IPS-20b (cell line): ENCODE measurements around the gene LNX2.

Experiments used
- H3K27ac ChIP-seq: one replicate; pipeline ENCODE4 v1.5.1; 2013; ENCODE audit warnings: low read length
- H3K27me3 ChIP-seq: 2 replicates; pipeline ENCODE4 v1.6.1; 2013; ENCODE audit warnings: mild to moderate bottlenecking, low read length, inconsistent platforms; ENCODE audit not compliant: insufficient read depth
- H3K36me3 ChIP-seq: 2 replicates; pipeline ENCODE4 v1.6.1; 2013; ENCODE audit warnings: low read depth, mild to moderate bottlenecking, inconsistent platforms, low read length, moderate library complexity; ENCODE audit not compliant: insufficient read depth
- H3K4me1 ChIP-seq: 2 replicates; pipeline ENCODE4 v1.6.1; 2013; ENCODE audit warnings: mild to moderate bottlenecking, control low read depth, inconsistent platforms, low read length, moderate library complexity; ENCODE audit not compliant: insufficient read depth
- H3K4me3 ChIP-seq: 2 replicates; pipeline ENCODE4 v1.5.1; 2013; ENCODE audit warnings: mild to moderate bottlenecking, low read length, inconsistent platforms
- H3K9ac ChIP-seq: 2 replicates; pipeline ENCODE4 v1.6.1; 2013; ENCODE audit warnings: low read depth, mild to moderate bottlenecking, inconsistent platforms, low read length, moderate library complexity
- H3K9me3 ChIP-seq: 2 replicates; pipeline ENCODE4 v1.6.1; 2013; ENCODE audit warnings: mild to moderate bottlenecking, low read depth, low read length, inconsistent platforms; ENCODE audit not compliant: insufficient read depth

LNX2 gene

DNA sequence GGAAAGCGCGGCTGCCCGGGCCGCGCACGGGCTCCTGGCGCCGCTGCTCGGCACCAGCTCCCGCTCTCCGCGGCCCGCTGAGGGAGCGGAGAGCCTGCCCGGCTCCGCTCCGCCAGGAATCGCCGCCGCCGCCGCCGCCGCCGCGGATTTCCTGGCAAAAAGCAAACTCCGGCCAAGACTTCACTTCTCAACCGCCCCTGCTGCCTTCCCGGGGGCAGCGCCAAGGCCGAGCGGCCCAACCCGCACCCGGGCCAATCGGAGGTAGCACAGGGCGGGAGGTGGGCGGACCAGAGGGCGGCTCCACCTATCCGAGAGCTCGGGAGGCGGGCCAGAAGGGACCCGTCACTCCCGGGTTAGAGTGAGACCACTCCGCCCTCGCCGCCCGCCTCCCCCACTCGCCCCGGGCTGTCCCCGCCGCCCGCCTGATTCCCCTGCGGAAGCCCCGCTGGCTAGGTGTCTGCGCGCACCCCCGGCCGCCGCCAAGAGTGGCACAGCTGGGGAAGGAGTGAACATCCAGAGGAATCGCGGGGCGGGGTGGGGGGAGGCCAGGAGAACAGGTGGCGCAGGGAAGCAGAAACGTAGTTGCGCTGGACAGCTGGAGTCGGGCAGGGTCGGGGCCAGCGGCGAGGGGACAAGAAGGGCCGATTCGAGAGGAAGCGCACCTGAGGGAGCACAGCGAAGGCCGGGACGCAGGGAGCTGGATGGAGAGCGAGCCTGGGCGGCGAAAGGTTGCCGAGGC lies at the start of gene LNX2:
LNX2 (minus strand) TSS at position 153 of the 739 bp plus-strand sequence. CDS start 38,826 bp downstream, outside the sequence.
- peaks cover 8% of the 10 kb centered on the region; the same call in 1 of the 2 replicates for H3K27me3 ChIP-seq
- peak within 1 kb of the TSS; percentile 95 for H3K4me3 ChIP-seq
- peaks cover 28% of the 10 kb centered on the region for H3K36me3 ChIP-seq
- H3K27ac ChIP-seq = peak within 1 kb of the TSS; percentile 94
- H3K4me1 ChIP-seq = peaks cover 24% of the 10 kb centered on the region
- H3K9ac ChIP-seq = peak within 1 kb of the TSS; percentile 94
- no peaks in the 10 kb centered on the region for H3K9me3 ChIP-seq

GRCh38 chr13:27667946-27668345 lies 47.6 kb upstream of the LNX2 start:
- Histone ChIP-seq H3K36me3 (peaks cover 8% of the 10 kb centered on the region; the same call in 1 of the 2 replicates), H3K4me1 (no peaks in the 10 kb centered on the region)

DNA sequence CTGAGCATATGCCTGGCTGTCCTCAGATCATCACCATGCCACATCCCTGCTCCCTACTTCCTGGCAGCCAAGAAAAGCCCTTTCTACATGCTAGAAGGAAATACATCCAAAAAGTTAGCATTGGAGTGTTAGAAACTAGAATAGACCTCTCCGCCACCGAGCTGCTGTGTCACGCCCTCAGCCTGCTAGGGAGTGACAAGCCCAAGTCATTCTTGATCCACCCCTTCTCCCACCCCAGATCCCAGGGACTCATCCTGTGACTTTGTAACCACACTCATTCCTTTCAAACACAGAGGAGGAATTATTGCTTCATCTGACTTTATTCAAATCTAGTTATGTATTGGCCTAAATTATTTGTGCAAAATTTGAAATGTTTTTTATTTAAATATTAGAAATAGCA lies 46.6 kb upstream of the LNX2 start:
- no peak overlapping the region for H3K4me3 ChIP-seq
- no peaks in the 10 kb centered on the region for H3K4me1 ChIP-seq
- peaks cover 8% of the 10 kb centered on the region; the same call in 1 of the 2 replicates for H3K36me3 ChIP-seq
- no peak overlapping the region for H3K9ac ChIP-seq
- H3K27me3 ChIP-seq = no peaks in the 10 kb centered on the region
- H3K27ac ChIP-seq = no peak overlapping the region
- no peaks in the 10 kb centered on the region for H3K9me3 ChIP-seq

More at GRCh38 chr13:27667946-27668345, 47.6 kb upstream of the LNX2 start:
- Histone ChIP-seq H3K9ac (no peak overlapping the region), H3K27ac (no peak overlapping the region), H3K27me3 (no peaks in the 10 kb centered on the region), H3K9me3 (no peaks in the 10 kb centered on the region), H3K4me3 (no peak overlapping the region)

- H3K9ac ChIP-seq = no peak overlapping the region
- H3K4me3 ChIP-seq = no peak overlapping the region
- H3K4me1 ChIP-seq = no peaks in the 10 kb centered on the region
- no peaks in the 10 kb centered on the region for H3K9me3 ChIP-seq
- H3K27ac ChIP-seq = no peak overlapping the region
- H3K36me3 ChIP-seq = peaks cover 8% of the 10 kb centered on the region; the same call in 1 of the 2 replicates
- H3K27me3 ChIP-seq = no peaks in the 10 kb centered on the region
Measured at GRCh38 chr13:27665761-27666160, 45.4 kb upstream of the LNX2 start.

- Histone ChIP-seq H3K27ac (no peak overlapping the region), H3K4me1 (no peaks in the 10 kb centered on the region), H3K36me3 (peaks cover 8% of the 10 kb centered on the region; the same call in 1 of the 2 replicates), H3K27me3 (no peaks in the 10 kb centered on the region), H3K9ac (no peak overlapping the region), H3K9me3 (no peaks in the 10 kb centered on the region), H3K4me3 (no peak overlapping the region)
Measured at GRCh38 chr13:27665333-27665732, 45.0 kb upstream of the LNX2 start.

DNA sequence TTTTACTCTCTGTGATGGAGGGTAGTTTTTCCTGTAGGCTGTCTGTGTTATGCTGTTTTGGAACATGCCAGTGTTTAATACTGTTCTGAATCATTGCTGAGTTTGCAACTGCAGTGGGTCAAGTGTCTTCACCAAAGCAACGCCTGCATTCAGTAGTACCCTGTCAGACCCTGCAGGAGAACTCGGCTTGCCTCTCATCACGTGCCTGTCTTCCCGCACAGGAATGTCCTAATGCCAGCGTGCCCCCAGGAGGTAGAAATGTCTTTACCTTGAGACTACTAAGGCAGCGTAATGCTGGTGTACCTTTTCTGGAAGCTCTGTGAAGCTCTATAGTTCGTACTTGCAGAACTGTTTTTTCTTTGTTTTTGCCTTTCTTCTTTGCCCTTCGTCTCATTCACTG lies 43.6 kb upstream of the LNX2 start:
- Histone ChIP-seq H3K4me3 (no peak overlapping the region), H3K9me3 (no peaks in the 10 kb centered on the region), H3K4me1 (no peaks in the 10 kb centered on the region)

GRCh38 chr13:27662738-27663470 lies 42.6 kb upstream of the LNX2 start:
- H3K9ac ChIP-seq = no peak overlapping the region
- no peaks in the 10 kb centered on the region for H3K27me3 ChIP-seq
- H3K4me3 ChIP-seq = no peak overlapping the region
- no peaks in the 10 kb centered on the region for H3K9me3 ChIP-seq
- peaks cover 8% of the 10 kb centered on the region; the same call in 1 of the 2 replicates for H3K36me3 ChIP-seq
- no peaks in the 10 kb centered on the region for H3K4me1 ChIP-seq
- no peak overlapping the region for H3K27ac ChIP-seq

More for the DNA sequence above, 43.6 kb upstream of the LNX2 start:
- H3K36me3 ChIP-seq = peaks cover 8% of the 10 kb centered on the region; the same call in 1 of the 2 replicates
- no peaks in the 10 kb centered on the region for H3K27me3 ChIP-seq
- H3K9ac ChIP-seq = no peak overlapping the region
- H3K27ac ChIP-seq = no peak overlapping the region

DNA sequence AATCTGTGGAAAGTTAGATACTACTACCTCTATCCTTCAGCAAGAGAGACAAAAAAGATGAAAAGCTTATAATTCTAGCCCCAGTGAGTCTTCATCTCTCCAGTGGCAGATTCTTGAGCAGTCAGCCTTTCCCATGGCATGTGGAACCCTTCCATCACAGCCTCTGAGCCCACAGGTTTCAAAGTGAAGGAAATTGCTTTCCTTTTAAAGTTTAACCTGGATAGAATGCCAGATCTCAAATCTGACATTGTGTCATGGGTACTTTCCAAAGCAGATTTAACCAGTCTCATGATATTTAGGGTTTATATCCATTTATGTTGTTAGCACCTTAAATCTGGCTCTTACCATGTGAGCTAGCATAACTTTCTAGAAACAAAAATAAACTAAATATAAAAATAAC lies 40.7 kb upstream of the LNX2 start:
- Histone ChIP-seq H3K27ac (no peak overlapping the region), H3K4me1 (no peaks in the 10 kb centered on the region), H3K36me3 (peaks cover 5% of the 10 kb centered on the region; the same call in 1 of the 2 replicates), H3K9ac (no peak overlapping the region), H3K9me3 (no peaks in the 10 kb centered on the region), H3K4me3 (no peak overlapping the region), H3K27me3 (no peaks in the 10 kb centered on the region)

DNA sequence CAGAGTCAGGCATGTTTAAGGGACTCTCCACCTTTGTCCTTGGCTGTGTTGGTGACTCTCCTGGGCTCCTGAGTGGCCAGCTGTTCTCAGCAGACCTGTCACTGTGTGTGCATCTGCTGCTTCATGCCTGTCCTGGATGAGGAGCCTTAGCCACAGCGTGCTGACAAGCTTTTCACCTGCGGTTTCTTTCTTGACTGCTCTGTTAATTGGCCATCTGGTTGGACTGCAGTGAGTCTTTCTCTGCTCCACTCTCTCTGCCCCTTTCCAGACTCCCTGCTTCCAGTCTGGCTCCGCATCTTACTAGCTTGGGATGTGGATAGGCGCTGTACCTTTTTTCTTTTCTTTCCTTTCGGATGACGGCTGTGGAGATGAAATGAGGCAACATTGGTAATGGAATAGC lies 40.2 kb upstream of the LNX2 start:
- Histone ChIP-seq H3K9ac (no peak overlapping the region), H3K9me3 (no peaks in the 10 kb centered on the region), H3K27ac (no peak overlapping the region), H3K36me3 (no peaks in the 10 kb centered on the region), H3K4me3 (no peak overlapping the region), H3K4me1 (no peaks in the 10 kb centered on the region), H3K27me3 (no peaks in the 10 kb centered on the region)

DNA sequence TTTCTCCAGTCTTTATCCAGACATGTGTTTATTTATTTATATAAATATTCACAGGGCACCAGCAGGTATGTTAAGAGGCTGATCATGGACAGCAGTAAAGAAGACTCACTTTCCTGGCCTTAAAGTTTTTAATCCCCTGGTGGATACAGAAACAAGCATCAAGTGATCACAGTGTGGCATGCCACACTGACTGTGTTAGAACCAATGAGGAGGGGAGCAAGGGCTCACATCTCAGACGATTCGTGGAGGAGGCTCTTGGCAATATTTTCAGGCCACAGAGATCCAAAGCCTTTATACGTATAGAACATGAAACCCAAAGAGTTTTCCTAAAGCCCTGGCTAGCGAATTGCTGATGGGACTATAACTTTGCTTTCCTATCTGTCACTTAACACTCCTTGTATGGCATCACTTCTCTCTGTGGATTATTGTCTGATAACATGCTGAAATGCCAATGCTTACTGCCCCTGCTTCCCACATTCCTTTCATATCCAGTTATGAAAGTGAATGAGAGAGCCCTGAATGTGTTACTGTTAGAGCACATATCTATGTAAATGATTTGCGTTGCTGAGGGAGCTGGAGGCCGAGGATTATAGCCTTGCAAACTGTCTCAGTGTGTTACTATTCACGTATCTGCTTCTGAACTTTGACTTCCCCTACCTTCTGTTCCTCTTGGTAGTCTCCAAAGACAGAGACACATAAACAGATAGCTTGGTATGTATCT lies 39.0 kb upstream of the LNX2 start:
- Histone ChIP-seq H3K9ac (no peak overlapping the region), H3K4me3 (no peak overlapping the region), H3K27me3 (no peaks in the 10 kb centered on the region), H3K9me3 (no peaks in the 10 kb centered on the region), H3K36me3 (peaks cover 5% of the 10 kb centered on the region; the same call in 1 of the 2 replicates), H3K4me1 (no peaks in the 10 kb centered on the region), H3K27ac (no peak overlapping the region)

GRCh38 chr13:27658546-27658945 lies 38.2 kb upstream of the LNX2 start:
- Histone ChIP-seq H3K4me3 (no peak overlapping the region), H3K9me3 (no peaks in the 10 kb centered on the region), H3K4me1 (no peaks in the 10 kb centered on the region), H3K27ac (no peak overlapping the region), H3K27me3 (no peaks in the 10 kb centered on the region), H3K9ac (no peak overlapping the region), H3K36me3 (peaks cover 5% of the 10 kb centered on the region; the same call in 1 of the 2 replicates)
